KOPT-K1 (cell line): ENCODE data around the gene EFNB2.

ENCODE experiments used
- H3K27ac ChIP-seq: fragments of 200-600 bp; sonication (generic); 2 replicates; pipeline ENCODE4 v1.5.1; 2016; ENCODE audit warnings: antibody characterized with exemption, mild to moderate bottlenecking, low read depth, low read length; ENCODE audit not compliant: poor library complexity, severe bottlenecking
- H3K36me3 ChIP-seq: fragments of 200-600 bp; sonication (generic); 2 replicates; pipeline ENCODE4 v1.5.1; 2017; ENCODE audit warnings: antibody characterized with exemption, mild to moderate bottlenecking, low read length, moderate library complexity; ENCODE audit not compliant: insufficient read depth
- H3K9me3 ChIP-seq: fragments of 200-600 bp; sonication (generic); 2 replicates; pipeline ENCODE4 v1.5.1; 2017; ENCODE audit warnings: antibody characterized with exemption, low read length, mild to moderate bottlenecking; ENCODE audit not compliant: insufficient read depth, poor library complexity, severe bottlenecking

Gene EFNB2, protein sequence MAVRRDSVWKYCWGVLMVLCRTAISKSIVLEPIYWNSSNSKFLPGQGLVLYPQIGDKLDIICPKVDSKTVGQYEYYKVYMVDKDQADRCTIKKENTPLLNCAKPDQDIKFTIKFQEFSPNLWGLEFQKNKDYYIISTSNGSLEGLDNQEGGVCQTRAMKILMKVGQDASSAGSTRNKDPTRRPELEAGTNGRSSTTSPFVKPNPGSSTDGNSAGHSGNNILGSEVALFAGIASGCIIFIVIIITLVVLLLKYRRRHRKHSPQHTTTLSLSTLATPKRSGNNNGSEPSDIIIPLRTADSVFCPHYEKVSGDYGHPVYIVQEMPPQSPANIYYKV

GRCh38 chr13:106535552-106536243 lies at the start of gene EFNB2:
Gene EFNB2, minus strand, starts transcription at chr13:106535662. Its CDS starts 698 bp downstream, at chr13:106534964.
- H3K36me3 ChIP-seq: peaks cover 4% of the 10 kb centered on the region
- H3K27ac ChIP-seq: peak within 1 kb of the TSS; percentile 30
- no peaks in the 10 kb centered on the region for H3K9me3 ChIP-seq

DNA sequence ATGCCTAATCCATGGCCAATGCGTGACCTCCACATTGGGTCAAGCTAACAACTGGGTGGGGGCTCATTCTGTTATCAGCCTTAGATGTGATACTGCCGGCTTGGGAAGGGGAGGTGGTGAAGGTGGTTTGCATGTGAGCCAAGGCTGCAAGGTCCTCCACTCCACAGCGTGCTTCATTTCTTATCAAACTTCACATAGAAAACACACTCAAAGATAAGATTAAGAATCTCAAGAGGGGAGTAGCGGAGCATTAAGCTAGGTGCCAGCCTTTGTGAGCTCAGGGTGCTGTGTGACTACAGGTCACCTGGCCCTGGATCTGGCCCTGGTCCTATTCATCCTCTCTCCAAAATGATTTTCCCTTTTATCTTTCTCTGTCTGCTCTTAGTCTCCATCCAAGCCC lies 45.8 kb upstream of the EFNB2 start:
- Histone ChIP-seq H3K27ac (no peak overlapping the region), H3K36me3 (no peaks in the 10 kb centered on the region), H3K9me3 (peaks cover 28% of the 10 kb centered on the region)

- no peaks in the 10 kb centered on the region for H3K36me3 ChIP-seq
- peaks cover 5% of the 10 kb centered on the region for H3K9me3 ChIP-seq
- no peak overlapping the region for H3K27ac ChIP-seq
Measured at GRCh38 chr13:106575896-106576295, 40.4 kb upstream of the EFNB2 start.

DNA sequence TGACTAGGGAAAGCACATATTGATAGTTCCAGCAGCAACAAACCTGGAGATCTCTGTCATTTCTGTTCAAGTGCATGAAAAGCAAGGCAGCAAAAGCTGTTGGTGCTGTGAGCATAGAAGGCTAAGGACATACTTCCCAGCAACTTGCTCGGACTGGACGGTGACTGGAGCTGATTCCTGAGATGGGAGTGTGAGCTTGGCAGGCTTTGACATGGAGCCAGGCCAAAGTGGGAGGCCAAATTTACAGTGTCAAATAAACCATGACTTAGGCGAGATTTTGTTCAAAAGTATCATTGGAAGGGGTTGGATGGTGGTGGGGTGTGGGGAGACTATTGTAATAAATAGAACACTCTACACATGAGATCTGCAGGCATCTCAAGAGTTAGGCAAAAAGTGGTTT lies 38.4 kb upstream of the EFNB2 start:
- Histone ChIP-seq H3K9me3 (peaks cover 5% of the 10 kb centered on the region), H3K27ac (no peak overlapping the region)

DNA sequence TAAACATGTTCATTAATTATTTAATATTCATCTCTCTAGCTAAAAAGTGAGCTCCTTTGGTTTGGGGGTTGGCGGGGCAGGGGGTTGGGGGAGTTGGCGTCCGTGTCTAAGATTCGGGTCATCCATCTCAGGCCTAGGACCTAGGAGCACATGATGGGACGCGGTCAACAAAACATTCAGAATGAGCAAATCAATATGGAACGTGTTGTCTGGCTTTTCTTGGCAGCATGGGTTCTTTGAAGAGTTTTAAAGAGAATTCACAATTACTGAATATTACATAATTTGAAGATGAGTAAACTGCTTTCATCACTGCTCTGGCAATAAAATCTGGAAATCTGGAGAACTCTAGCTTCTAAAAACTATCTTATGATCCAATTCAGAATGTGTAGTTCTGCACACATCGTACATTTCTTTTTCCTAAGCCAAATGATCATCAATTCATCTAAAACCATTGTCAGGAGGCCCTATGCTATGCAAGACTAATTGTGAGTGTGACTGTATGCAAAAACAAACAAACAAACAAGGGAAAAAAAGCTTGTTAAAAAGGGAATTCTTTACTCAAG lies 37.9 kb upstream of the EFNB2 start:
- Histone ChIP-seq H3K9me3 (peaks cover 5% of the 10 kb centered on the region), H3K36me3 (no peaks in the 10 kb centered on the region), H3K27ac (no peak overlapping the region)

More for the DNA sequence above, 38.4 kb upstream of the EFNB2 start:
- no peaks in the 10 kb centered on the region for H3K36me3 ChIP-seq

- H3K27ac ChIP-seq: no peak overlapping the region
- no peaks in the 10 kb centered on the region for H3K36me3 ChIP-seq
Measured at GRCh38 chr13:106570299-106570852, 34.9 kb upstream of the EFNB2 start.

GRCh38 chr13:106569233-106570095 lies 34.0 kb upstream of the EFNB2 start:
- no peaks in the 10 kb centered on the region for H3K36me3 ChIP-seq
- H3K9me3 ChIP-seq: no peaks in the 10 kb centered on the region
- H3K27ac ChIP-seq: no peak overlapping the region

More at GRCh38 chr13:106570299-106570852, 34.9 kb upstream of the EFNB2 start:
- H3K9me3 ChIP-seq: no peaks in the 10 kb centered on the region

DNA sequence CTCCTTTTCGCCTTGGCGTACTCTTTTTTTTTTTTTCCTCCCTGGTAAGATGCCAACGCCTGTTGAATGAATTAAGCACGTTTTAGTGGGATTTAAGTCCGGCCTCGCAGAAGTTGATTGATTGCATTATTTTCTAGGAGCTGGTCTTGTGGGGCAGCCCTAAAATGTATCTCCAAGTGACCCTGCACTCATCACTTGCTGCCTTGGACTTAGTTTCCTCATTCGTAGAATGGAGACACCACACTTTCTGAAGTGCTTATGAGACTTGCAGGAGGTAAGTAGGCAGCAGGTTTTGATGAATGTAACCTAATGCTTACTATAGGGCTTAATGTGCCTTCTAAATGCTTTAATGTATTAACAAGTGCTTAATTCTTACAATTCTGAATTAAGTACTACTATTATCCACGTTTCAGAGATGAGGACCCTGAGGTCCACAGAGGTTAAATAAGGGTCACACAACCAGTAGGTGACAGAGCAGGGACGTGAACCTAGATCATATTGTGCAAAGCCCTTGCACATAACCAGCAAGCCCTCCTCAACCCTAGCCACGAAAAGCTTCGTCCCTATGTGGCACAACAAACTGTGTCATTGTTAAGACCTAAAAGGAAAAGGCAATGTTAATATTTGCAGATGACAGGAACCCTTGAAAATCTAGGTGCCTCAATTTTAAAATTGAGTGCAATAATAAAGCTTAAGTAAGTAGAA lies 33.0 kb upstream of the EFNB2 start:
- no peaks in the 10 kb centered on the region for H3K9me3 ChIP-seq
- peak overlapping the region; percentile 99 for H3K27ac ChIP-seq
- no peaks in the 10 kb centered on the region for H3K36me3 ChIP-seq

DNA sequence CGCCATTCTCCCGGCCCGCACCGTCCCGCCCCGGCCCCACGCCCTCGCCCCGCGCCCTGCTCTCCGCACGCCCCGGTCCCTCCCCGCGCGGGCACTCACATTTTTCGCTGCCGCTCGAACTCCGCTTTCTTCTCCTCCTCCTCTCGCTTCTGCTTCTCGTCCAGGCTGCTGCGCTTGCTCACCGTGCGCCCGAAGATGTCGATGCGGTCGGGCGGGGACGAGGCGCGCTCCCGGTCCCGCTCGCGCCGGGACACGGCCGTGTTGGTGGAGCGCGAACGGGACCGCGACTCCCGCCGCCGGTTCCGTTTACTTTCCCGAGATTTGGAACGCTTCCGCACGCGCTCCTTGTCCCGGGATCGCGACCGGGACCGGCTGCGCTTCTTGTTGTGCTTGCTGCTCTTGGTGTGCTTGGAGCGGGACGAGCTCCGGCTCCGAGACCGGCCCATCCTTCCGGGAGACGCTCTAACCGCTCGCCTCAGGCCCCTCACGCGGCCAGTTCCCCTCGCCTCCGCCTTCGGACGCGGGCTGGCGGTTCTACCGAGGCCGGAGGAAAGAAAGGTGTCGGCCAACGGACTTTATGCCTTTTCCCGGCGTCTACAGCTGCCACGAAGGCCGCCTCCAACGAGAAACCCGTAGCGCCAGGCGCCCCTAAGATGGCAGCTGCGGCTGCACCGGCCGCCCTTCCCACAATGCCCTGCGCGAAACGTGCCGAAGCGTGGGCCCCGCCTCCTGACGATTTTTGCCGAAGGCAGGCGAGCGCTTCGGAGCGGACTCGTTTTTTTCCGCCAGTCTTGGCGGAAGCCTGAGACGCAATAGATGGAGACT lies 32.2 kb upstream of the EFNB2 start, which contains the start of gene ARGLU1:
ARGLU1 (minus strand) TSS at position 664 of the 825 bp plus-strand sequence; CDS start at position 446, 218 bp downstream.
- no peaks in the 10 kb centered on the region for H3K36me3 ChIP-seq
- peak within 1 kb of the TSS; percentile 99 for H3K27ac ChIP-seq
- H3K9me3 ChIP-seq: no peaks in the 10 kb centered on the region

GRCh38 chr13:106566641-106567473 lies 31.4 kb upstream of the EFNB2 start:
- Histone ChIP-seq H3K36me3 (no peaks in the 10 kb centered on the region; the same call in 1 of the 2 replicates), H3K27ac (peak overlapping the region; percentile 99), H3K9me3 (no peaks in the 10 kb centered on the region)

GRCh38 chr13:106565127-106565775 lies 29.8 kb upstream of the EFNB2 start:
- no peaks in the 10 kb centered on the region for H3K9me3 ChIP-seq
- no peak overlapping the region for H3K27ac ChIP-seq
- peaks cover 4% of the 10 kb centered on the region for H3K36me3 ChIP-seq

- no peaks in the 10 kb centered on the region for H3K9me3 ChIP-seq
- H3K36me3 ChIP-seq: peaks cover 33% of the 10 kb centered on the region
- no peak overlapping the region for H3K27ac ChIP-seq
Measured at GRCh38 chr13:106562301-106562700, 26.8 kb upstream of the EFNB2 start.
